Activated naive CD4-positive, alpha-beta T cell treated with Interleukin-2 at 50 U/mL for 16 hours (primary cell): ENCODE results near the gene TFB1M.
"Not testable (repeated sequence)": the region's sequence is repeated elsewhere in the genome, so short reads cannot be mapped to it uniquely, and the experiment has no call there.

Experiments used
- DNase-seq: peaks from one replicate; pipeline ENCODE4 v3.0.0-alpha.2; 2020

Gene TFB1M

DNA sequence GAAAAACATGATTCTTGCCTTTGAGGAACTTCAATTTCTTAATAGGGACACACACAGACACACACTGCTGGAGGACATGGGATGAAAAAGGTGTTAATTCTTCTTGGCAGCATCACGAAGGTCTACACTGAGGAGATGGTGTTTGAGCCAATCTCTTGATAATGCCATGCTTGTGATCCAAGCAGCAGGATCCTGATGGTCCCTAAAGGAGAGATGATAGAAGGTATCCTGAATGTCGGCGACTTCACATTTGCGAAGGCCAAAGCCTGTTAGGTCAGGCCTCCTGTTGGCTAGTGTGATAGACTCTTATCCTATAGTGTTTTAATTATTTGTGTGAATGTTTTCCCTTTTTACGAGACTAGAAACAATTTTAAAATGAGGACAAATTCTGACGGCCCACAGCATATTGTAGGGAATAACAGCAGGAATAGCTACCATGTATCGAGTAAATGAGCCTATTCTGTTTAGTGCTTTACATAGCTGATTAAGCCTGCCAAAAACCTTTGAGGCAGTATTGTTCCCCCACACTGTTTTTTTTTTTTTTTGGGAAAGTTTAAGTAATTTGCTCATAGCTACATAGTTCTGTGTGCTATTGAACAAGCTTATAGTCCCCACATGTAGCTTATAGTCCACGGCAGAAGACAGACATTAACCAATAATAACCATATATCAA lies 15.3 kb upstream of the TFB1M start:
- DNase-seq, result no peak

DNA sequence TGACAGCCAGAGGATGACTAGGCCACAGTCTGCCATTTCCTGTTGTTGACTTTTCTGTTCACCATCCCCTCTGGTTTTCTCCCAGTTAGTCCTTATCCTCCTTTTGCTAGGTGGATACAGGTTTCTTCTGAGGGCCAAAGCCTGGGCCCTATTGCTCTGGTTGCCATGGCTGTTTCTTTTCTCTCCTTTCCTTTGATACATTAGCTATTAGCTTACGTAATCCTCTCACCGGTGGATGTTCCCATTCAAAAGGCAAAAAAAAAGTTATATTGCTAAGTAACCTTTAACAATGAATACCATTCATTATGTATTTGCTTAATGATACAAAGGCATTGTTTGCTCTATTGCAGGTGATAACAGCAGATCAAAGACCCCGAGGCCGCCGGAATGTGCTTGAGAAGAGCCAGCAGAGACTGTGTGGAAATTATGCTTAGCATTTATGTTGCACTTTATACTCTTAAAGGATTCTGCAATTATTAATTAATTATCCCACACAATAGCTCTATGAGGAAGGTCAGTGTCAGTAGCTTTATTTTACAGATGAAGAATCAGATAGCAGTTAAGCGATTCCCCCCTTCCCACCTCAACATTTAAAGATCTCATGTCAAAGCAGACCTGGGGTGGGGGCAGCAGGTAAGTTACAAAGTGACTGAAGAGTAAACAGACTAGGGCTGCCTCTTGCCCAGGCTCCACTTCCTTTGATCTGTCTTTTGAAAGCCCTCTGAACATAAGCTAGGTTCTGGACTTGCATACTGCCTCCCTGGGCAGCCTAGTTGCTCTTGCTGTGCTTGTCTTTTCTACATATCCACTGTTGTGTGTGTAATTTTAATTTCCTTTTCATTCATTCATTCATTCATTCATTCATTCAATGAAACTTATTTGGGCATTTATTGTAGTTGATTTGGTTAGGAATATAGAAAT lies 14.5 kb upstream of the TFB1M start:
- no peak for DNase-seq

GRCh38 chr6:155328074-155328538 lies 13.8 kb upstream of the TFB1M start:
- DNase-seq, result no peak

GRCh38 chr6:155327326-155328073 lies 13.2 kb upstream of the TFB1M start:
- DNase-seq, result peak; percentile 61

DNA sequence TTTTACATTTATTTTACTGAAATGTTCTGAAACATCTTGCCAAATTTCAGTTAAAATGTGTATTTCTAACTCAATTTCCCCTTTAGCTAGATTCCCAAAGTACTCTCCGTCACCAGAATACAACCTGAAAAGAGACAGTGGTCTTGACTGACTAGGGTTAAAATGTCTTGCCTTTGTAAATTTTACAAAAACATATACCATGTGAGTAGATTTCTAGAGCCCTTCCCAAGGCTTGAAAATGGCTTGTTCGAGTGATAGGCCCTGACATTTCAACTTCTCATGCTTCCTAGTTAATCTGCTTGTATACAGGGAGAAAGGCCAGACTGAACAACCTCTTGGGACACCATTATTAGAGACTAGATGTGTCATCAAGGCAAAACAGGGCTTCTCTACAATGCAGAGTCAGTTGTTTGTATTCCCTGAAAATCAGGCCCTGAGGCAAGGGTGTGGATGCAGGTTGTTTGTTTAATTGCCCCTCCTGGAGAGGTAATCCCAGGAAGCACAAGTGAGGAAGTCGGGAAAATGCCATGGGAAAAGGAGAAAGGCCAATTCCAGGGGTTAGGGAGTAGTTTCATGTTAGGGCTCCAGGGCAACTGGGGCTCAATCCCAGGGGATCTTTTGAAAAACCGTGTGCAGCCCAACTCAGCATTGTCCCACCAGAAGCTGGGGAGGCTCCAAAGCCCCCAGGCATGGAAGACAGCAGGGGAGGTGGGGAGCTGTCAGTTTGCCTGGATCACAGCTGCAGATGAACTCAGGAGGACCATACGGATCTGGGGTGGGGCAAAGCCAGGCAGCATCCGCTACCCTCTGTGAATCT lies 11.6 kb upstream of the TFB1M start:
- no peak for DNase-seq

- no peak for DNase-seq
Measured at GRCh38 chr6:155324993-155325392, 10.7 kb upstream of the TFB1M start.

DNA sequence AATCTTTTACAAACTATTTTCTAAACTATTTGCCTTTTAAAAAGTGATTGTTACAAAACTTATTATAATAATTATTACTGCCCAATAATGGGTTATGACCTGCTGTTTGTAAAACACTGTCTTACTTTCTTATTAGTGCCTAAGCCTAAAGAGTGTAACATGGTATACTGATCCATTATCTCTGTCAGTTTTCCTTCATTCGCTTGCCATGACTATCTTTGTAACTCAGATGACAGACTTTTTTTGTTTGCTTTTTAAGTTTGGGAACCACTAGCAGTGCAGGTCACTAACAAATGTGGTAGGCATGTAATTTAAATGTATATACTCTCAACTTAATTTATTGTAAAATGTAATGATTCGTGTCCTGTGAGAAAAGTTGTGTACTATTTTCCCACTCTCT lies 9.9 kb upstream of the TFB1M start:
- no peak for DNase-seq

DNA sequence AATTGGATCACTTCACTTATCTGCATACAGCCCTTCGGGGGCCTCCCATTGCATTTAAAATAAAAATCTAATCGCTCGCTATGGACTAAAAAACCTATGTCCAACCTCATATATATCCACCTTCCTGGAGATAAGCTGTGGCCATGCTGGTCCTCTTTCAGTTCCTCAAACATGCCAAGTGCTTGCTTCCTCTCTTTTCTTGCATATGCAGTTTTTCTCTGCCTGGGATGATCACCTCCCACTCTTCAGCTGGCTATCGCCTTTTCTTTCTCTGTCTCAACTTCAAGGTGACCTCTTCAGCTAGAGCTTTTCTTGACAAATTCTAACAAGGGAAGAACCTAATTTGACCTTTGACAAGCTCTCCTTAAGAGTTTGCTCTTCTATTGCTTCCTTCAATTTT lies 5.6 kb upstream of the TFB1M start:
- DNase-seq, result no peak

DNA sequence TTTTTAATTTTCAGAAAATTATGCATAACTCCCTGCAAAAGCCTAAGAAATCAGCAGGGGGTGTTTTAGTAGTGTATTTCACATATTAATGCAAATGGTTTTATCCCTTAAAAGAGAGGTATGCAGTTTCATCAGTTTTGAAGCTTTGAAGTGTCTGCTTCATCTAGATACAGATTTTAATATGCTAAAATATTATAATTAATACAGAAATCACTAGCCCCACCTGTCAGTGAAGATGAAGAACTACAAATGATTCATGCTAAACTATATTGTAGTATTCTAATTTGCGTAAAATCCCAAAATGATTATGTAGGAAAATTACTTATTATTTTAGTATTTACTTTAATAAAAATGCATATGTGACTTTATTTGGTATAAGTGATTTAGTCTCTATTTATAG lies 2.9 kb upstream of the TFB1M start:
- no peak for DNase-seq

- DNase-seq, result no peak
Measured at GRCh38 chr6:155316419-155316818, 2.1 kb upstream of the TFB1M start.

- no peak for DNase-seq
Measured at GRCh38 chr6:155315516-155315871, 1.2 kb upstream of the TFB1M start.

- DNase-seq, result peak; percentile 64
Measured at GRCh38 chr6:155314773-155315515, 660 bp upstream of the TFB1M start.

DNA sequence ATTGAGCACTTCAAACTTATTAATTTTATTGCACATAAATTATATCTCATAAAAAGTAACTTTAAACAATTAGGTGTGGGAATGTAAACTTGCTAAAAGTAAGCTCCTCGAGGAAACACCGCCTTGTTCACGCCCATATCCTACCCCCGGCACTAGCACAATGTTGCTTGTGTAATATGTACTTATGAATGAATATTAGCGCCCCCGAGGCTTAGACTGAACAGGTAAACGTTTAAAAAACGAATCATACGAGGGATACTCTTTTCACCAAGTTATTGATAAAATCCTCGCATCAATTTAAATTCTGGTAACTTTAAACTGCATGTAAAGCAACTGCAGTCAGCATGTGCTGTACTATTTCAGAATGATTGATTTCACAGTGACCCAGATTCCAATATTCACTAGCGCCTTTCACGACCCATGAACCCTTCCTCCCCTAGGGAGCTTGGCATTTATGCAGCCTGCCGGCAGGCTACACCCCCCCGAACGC lies 637 bp downstream of the TFB1M start:
- no peak for DNase-seq

DNA sequence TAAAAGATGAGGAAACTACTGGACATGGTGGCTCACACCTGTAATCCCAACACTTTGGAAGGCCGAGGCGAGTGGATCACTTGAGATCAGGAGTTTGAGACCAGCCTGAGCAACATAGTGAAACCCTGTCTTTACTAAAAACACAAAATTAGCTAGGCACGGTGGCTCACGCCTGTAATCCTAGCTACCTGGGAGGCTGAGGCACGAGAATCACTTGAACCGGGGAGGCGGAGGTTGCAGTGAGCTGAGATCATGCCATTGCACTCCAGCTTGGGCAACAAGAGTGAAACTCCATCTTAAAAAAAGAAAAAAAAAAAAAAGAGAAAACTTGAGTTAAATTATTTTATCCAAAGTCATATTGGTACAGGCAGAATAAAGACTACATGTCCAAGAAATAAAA lies 1.3 kb downstream of the TFB1M start:
- not testable (repeated sequence) for DNase-seq

- no peak for DNase-seq
Measured at GRCh38 chr6:155311583-155311982, 2.7 kb downstream of the TFB1M start.

- DNase-seq, result no peak
Measured at GRCh38 chr6:155311086-155311485, 3.2 kb downstream of the TFB1M start.

DNA sequence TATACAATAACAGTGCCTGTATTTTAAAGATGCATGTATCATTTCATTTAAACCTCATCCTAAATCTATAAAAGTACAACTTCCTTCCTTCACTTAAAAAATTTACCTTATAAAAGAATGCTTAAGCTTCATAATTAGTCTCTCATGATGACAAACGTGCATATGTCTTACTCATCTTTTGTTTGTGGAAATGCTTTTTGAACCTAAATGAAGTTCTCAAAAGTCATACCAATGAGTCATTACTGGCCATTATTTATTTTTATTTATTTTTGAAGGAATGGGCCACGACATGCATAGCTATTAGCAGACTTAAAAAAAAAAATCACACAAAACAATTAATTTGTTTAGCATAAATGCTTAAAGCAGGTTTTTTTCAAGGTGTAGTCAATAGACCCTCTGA lies 3.7 kb downstream of the TFB1M start:
- no peak for DNase-seq

GRCh38 chr6:155309150-155309549 lies 5.1 kb downstream of the TFB1M start:
- no peak for DNase-seq

- DNase-seq, result no peak
Measured at GRCh38 chr6:155306958-155307357, 7.3 kb downstream of the TFB1M start.

DNA sequence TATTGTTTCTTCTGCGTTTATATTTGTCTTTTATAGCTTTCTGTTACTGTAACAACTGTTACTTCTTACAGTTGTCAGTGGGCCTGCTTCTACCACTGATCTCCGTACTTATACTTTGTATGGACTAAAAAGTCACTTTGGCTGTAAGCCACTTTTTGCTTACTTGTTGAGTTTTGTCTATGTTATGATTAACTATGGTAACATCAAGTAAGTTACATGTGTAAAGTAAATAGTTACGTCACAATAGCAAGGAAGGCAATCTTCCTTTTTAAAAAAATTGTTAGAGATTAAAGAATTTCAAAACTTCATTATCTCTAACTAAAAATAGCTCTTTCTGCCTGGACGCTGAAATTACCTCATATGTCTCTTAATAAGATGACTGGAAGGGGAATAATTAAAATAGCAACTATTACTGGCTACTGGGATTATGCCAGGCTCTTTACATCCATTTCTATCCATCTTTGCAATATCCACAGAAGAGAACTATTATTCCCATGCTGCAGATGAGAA lies 10.9 kb downstream of the TFB1M start:
- no peak for DNase-seq

DNA sequence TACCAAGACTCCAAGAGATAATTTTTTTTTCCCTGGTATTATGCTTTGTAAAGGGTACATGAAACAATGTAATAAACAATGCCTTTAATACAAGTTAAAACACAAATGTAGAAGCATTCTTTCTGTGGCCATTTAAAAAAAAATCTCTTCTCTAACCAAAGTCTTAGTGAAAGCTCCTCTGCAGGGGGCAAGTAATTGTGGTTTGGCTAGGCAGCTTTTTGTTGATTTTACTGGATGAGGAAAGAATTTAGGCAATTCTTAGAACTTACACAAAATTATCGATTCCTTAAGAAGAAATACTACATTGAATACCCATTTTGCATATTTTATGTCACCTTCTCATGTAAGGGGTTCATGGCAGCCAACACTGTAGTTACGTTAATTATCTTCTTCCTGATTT lies 12.4 kb downstream of the TFB1M start:
- DNase-seq, result no peak

- no peak for DNase-seq
Measured at GRCh38 chr6:155297669-155298068, 16.6 kb downstream of the TFB1M start.
